ENCODE results near the gene MRPS15. TPM values are rescaled to one million over a fixed set of nuclear protein-coding genes. Genes with fewer than 3 reads are reported as not detected.

Gene MRPS15
- total RNA-seq, result 124 and 138 TPM in 2 replicates

GRCh38 chr1:36463803-36464604, at the start of gene MRPS15:
Gene MRPS15 (minus strand): TSS chr1:36464384. CDS start chr1:36464275, 109 bp downstream.

GRCh38 chr1:36482724-36483388, 18.7 kb upstream of the MRPS15 start, which contains the start of gene CSF3R:
Gene CSF3R (minus strand): TSS chr1:36482913. CDS start chr1:36479496, 3,417 bp downstream.

GRCh38 chr1:36450270-36450918, 13.8 kb downstream of the MRPS15 start, which contains the start of gene OSCP1:
Gene OSCP1 (minus strand): TSS chr1:36450451. CDS start chr1:36450369, 82 bp downstream.

Other genes starting within 250 kb of the MRPS15 start
- 73.8 and 89.7 TPM in 2 replicates for gene THRAP3, start 239.9 kb downstream of the MRPS15 start, total RNA-seq
- gene SH3D21, start 158.0 kb downstream of the MRPS15 start, total RNA-seq, result 0.86 and 2.1 TPM in 2 replicates
- 399 and 539 TPM in 2 replicates for gene EVA1B, start 140.7 kb downstream of the MRPS15 start, total RNA-seq
- 16.7 and 31.2 TPM in 2 replicates for gene STK40, start 78.5 kb downstream of the MRPS15 start, total RNA-seq
- gene LSM10, start 66.5 kb downstream of the MRPS15 start, total RNA-seq, result 46.4 and 61.4 TPM in 2 replicates
- 6.7 and 19.6 TPM in 2 replicates for gene OSCP1, start 13.9 kb downstream of the MRPS15 start, total RNA-seq
- not detected in 2 replicates for gene CSF3R, start 18.5 kb upstream of the MRPS15 start, total RNA-seq